NCI-H1048 (cell line): ENCODE results near the gene FLNB.

ENCODE experiments used
- DNase-seq: peaks from one replicate; lab custom pipeline; 2025; lab: John Stamatoyannopoulos, UW

The FLNB gene

DNA sequence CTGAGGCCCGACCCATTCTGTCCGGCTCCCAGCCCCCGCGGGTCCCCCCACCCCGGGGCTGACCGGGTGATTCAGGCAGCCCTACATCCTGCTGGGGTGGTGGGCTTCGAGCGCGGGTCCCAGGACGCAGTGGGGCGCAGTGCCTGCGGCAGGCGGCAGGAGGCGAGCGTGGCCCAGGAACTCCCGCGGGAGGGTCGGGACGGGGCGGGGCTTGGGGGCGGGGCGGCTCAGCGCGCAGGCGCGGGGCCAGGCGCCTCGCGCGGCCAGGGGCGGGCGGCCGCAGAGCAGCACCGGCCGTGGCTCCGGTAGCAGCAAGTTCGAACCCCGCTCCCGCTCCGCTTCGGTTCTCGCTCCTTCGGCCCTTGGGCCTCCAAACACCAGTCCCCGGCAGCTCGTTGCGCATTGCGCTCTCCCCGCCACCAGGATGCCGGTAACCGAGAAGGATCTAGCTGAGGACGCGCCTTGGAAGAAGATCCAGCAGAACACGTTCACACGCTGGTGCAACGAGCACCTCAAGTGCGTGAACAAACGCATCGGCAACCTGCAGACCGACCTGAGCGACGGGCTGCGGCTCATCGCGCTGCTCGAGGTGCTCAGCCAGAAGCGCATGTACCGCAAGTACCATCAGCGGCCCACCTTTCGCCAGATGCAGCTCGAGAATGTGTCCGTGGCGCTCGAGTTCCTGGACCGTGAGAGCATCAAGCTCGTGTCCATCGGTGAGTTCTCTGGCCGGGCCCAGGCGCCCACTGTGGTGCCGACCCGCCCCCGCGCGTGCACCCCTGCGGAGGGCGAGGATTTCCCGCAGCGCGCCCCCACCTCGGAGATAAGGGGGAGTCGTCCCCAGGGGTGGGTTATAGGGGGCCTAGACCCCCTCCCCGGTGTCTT is at the start of gene FLNB:
Gene FLNB (plus strand): TSS at position 282 of the 885 bp plus-strand sequence. CDS start 143 bp downstream, at position 425.
- DNase-seq = peak; percentile 56

DNA sequence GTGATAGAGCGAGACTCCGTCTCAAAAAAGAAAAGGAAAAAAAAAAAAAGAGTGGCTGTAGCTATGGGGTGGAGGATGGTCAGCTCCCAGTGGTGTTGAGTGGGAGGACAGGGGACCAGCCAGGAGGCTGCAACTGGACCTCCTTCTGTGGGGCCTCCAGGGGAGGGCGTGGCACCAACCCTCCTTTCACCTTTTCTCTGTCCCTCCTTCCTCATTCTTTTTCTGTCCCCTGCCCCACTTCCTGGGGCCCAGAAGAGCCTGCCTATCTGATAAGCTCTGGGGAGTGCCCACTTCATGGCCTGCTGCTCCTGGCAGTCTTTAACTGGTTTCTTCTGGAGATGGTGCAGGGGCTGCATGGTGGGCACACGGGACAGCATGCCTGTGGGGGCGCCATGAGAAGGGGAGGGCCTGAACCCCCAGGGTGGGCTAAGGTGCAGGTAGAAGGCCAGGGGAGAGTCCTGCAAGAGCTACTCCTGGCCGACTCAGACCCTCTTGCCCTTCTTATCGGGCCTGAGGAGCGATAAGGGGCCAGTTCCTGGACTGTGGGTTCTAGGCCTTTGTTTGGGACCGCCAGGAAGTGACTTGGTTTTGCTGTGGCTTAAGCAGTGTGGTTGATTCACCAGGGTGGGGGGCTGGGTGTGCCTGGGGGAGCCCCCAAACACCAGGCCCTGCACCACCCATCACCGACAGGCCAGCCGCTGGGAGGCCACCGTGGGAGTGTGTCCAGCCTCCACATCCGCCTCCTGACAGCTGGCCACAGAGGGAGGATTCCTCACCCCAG is 49.4 kb upstream of the FLNB start:
- DNase-seq = no peak

DNA sequence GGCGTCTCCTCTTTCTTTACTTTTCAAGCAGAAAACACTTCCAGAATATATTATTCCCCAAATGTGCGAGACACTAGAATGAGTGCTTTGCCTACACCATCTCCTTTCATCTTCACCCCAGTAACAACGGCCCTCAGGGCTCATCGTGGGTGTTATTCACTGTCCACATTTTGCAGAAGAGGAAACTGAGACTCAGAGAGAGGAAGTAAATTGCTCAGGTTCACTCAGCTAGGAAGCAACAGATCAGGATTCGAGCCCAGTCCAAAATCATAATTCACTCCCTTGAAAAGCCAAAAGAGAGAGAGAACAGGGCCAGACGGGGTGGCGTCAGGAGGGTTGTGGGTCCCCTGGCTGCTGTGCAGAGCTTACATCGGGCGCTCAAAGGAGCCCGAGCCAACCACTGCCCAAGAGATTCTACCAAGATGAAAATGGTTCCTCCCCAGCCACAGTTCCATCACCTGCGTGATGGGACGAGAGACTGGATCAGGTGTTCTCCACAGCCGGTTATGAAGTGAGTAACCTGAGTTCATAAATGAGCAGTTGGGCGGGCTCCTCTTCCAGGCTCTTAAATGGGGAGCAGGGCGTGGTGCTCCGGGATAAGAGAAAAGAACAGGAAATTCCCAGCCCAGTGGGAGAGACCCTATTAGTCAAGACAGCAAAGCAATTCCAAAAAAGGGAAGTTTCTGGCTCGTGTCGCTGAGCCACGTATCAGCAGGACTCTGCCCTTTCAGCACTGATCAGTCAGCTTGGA is 48.6 kb upstream of the FLNB start:
- DNase-seq = no peak

- DNase-seq = no peak
Observed at GRCh38 chr3:57960174-57960505, 48.1 kb upstream of the FLNB start.

GRCh38 chr3:57961177-57961827 is 46.9 kb upstream of the FLNB start:
- DNase-seq = no peak

GRCh38 chr3:57961828-57962447 is 46.3 kb upstream of the FLNB start:
- no peak for DNase-seq

DNA sequence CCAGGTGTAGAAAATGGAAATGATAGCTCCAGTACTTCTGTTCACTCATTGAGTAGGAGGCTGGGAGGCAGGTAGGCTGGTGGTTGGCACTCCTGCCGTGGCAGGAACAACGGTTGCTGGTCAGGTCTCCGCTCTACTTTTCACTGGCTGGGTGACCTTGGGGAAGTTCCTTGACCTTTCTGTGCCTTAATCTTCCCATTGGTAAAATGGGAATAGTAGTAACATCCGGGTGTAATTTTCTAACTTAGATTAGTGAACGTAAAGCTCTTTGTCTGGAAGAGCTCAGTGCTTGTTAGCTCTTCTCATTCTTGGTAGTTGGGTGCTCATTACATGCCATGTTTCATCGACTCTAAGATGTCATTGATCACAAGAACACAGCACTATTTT is 45.8 kb upstream of the FLNB start:
- DNase-seq = no peak

- DNase-seq = no peak
Observed at GRCh38 chr3:57963811-57964346, 44.3 kb upstream of the FLNB start.

GRCh38 chr3:57966829-57967228 is 41.4 kb upstream of the FLNB start:
- DNase-seq = no peak

DNA sequence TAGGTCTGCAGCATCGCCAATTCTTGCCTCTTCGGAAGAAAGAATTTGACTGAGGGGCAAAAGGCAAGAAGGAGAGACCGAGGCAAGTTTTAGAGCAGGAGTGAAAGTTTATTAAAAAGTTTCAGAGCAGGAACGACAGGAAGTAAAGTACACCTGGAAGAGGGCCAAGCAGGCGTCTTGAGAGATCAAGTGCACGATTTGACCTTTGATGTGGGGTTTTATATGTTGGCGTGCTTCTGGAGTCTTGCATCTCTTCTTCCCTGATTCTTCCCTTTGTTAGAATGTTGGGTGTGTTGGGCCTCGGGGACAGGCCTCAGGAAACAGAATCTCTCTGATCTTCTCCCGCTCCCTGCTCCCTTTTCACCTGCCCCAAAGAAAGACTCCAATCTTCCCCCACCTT is 40.6 kb upstream of the FLNB start:
- no peak for DNase-seq

- no peak for DNase-seq
Observed at GRCh38 chr3:57968501-57968900, 39.7 kb upstream of the FLNB start.

DNA sequence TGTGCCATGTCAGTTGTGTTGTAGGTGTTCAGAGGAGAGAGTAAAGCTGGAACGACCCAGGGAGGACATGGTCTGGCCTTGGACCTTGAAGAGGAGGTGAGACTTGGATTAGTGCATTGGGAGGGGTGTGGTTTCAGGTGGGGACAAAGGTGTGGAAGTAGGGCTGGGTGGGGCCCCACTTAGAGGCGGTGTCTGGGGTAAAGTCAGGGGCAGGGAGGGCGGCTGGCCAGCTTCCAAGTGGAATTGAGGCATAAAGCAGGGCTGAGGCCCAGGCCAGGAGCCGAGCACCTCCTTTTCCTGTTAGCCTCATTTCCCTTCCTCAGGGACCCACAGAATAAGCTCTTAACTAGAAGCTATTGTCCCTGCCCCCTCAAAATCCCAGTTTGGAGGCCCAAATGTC is 36.2 kb upstream of the FLNB start:
- no peak for DNase-seq

DNA sequence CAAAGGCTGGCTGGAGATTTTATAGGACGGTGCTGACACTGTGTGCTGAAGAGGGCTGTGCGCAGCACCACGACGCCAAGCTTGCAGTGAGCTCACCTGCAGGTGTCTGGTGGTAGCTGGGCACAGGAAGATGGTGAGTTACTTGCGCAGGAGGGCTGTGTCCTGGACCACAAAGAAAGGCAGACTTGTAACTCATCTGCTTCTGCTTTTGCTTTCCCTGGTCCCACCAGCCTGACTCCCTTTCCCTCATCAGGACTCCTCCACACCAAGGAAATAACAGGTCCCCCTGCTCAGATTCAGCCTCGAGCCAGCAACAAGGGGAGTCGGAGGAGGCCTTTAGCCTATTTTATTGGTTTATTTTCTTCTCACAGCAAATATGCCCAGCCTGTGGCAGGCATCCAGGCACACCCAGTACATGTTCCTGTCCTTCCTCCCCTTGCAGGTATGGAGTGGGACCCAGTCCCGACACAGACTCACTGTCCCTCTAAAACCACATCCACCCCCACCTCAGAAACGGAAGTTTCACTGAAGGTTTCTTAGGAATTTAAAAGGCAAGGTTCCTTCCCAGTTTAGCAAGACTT is 35.6 kb upstream of the FLNB start:
- no peak for DNase-seq

DNA sequence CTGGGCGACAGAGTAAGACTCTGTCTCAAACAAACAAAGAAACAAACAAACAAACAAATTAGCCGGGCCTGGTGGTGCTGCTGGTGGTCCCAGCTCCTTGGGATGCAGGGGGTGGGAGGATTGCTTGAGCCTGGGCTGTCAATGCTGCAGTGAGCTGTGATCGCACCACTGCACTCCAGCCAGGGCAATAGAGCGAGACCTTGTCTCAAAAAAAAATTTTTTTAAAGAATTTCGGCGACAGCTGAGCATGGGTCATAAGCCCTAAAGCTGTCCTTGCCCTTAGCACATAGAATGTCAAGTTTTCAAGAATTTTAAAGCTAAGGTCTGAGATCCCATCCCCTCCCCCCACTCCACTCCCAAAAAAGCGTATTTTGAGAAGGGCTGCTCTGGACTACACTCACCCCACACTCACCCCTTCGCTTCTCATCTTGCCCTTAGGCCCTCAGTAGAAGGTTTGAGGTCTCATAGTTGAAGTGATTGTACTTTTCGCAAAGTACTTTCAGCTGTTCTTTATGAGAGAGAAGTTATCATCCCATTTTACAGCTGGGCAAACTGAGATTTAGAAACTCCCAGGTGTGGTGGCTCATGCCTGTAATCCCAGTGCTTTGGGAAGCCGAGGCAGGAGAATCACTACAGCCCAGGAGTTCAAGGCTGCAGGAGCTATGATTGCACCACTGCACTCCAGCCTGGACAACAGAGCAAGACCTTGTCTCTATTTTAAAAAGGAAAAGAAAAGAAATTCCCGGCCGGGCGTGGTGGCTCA is 34.3 kb upstream of the FLNB start:
- DNase-seq = no peak

- DNase-seq = no peak
Observed at GRCh38 chr3:57974796-57975388, 33.3 kb upstream of the FLNB start.

- DNase-seq = no peak
Observed at GRCh38 chr3:57977818-57978235, 30.4 kb upstream of the FLNB start.

GRCh38 chr3:57978316-57978715 is 29.9 kb upstream of the FLNB start:
- DNase-seq = no peak

DNA sequence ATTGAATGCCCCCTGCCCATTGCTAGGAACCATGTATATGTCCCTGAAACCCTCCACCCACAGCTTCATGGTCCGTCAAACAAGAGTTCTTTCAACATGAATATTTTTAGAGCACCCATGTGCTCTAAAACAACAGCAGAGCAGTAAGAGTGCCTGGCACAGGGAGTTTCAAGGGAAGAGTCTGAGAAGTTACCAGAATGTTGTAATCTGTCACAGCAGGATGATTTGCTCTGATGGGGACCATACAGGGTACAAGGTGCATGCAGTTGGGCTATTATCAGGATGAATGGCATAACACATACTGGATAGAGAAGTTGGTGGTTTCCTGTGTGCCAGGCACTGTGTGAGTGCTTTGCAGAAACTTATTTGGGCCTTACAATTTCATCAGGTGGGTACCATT is 27.8 kb upstream of the FLNB start:
- DNase-seq = no peak

DNA sequence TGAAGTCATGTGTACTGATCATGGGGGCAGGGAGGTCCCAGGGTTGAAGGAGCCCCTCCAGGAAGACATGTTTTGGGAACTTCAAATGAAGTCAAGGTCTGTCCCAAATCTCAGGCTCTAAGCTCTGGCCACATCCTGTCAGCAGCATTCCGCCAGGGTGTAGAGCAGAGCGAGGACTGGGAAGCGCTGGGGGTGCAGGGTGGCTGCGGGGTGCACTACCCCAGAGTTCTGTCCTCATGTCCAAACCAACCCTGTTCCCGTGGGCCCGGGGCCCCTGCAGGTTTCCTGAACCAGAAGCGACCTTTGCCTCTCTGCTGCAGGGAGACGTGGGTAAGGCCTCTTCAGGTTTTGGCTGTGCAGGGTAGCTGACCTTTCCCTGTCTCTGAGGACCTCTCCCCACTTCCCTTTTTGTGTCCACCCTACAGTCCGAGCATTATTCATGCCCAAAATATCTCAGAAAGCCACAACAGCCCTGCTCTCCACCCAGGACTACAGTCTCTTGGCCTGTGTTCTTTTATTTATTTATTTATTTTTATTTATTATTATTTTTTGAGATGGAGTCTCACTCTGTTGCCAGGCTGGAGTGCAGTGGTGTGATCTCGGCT is 26.6 kb upstream of the FLNB start:
- DNase-seq = no peak
